ENCODE data around the gene TMEM169.

TMEM169 gene

DNA sequence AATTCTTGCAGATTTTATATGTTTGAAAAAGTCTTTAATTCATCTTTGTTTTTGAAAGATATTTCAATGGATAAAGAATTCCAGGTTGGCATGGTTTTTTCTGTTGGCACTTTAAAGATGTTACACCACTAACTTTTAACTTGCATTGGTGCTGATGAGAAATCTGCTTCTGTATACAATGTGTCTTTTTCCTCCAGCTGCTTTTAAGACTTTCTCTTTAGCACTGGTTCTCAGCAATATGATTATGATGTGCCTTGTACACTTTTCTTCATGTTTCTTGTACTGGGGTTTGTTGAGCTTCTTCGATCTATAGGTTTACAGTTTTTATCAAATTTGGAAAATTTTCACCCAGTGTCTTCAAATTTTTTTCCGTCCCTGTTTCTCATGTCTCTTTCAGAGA lies 29.3 kb upstream of the TMEM169 start:
- TF ChIP-seq POLR2A (IDR thresholded peaks at IDR 0.05; ENCODE audit: low read depth, low read length) = no peak
- TF ChIP-seq TAF1 (IDR thresholded peaks at IDR 0.05; ENCODE audit: borderline replicate concordance, low read depth, low read length) = no peak
- no peak for TF ChIP-seq POLR2AphosphoS5 (IDR thresholded peaks at IDR 0.05; ENCODE audit: low read depth, low read length)
- FAIRE-seq (no peak), DNase-seq (ENCODE audit: insufficient read length) (no peak)

DNA sequence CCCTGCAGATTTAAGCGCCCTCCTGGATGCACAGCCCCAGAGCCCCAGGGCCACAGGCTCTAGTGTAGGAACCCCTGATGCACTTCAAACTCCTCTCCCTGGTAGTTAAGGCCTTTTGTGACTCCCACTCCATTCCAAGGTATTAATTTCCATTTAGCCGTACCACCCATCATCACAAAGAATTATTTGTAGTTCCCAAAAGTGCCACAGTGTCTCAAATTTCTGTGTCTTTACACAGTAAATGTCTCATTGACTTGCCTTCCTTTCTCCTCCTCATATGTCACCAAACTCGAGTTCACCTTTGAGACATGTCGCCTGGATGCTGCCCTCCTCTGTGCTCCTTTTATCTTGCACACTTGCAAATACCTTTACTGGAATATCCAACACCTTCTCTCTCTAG lies 26.0 kb upstream of the TMEM169 start:
- DNase-seq (ENCODE audit: insufficient read length) (no peak), FAIRE-seq (no peak)
- TF ChIP-seq TAF1 (IDR thresholded peaks at IDR 0.05; ENCODE audit: borderline replicate concordance, low read depth, low read length) (no peak), POLR2A (IDR thresholded peaks at IDR 0.05; ENCODE audit: low read depth, low read length) (no peak), POLR2AphosphoS5 (IDR thresholded peaks at IDR 0.05; ENCODE audit: low read depth, low read length) (no peak)

GRCh38 chr2:216056739-216057138 lies 25.0 kb upstream of the TMEM169 start:
- TF ChIP-seq POLR2A (IDR thresholded peaks at IDR 0.05; ENCODE audit: low read depth, low read length) (no peak), POLR2AphosphoS5 (IDR thresholded peaks at IDR 0.05; ENCODE audit: low read depth, low read length) (no peak), TAF1 (IDR thresholded peaks at IDR 0.05; ENCODE audit: borderline replicate concordance, low read depth, low read length) (no peak)
- DNase-seq (ENCODE audit: insufficient read length) = no peak
- FAIRE-seq = peak; percentile 77

- FAIRE-seq = peak; percentile 99
- peak; percentile 74 for TF ChIP-seq POLR2A (IDR thresholded peaks at IDR 0.05; ENCODE audit: low read depth, low read length)
- 0 out of 2 replicates have a peak, but pooled peaks have one; percentile 10 for TF ChIP-seq TAF1 (IDR thresholded peaks at IDR 0.05; ENCODE audit: borderline replicate concordance, low read depth, low read length)
- peak; percentile 67 for TF ChIP-seq POLR2AphosphoS5 (IDR thresholded peaks at IDR 0.05; ENCODE audit: low read depth, low read length)
Observed at GRCh38 chr2:216057688-216058193, 24.0 kb upstream of the TMEM169 start.

GRCh38 chr2:216059233-216059834 lies 22.4 kb upstream of the TMEM169 start:
- TF ChIP-seq TAF1 (IDR thresholded peaks at IDR 0.05; ENCODE audit: borderline replicate concordance, low read depth, low read length) (no peak), POLR2A (IDR thresholded peaks at IDR 0.05; ENCODE audit: low read depth, low read length) (no peak), POLR2AphosphoS5 (IDR thresholded peaks at IDR 0.05; ENCODE audit: low read depth, low read length) (no peak)
- peak; percentile 50 for FAIRE-seq
- no peak for DNase-seq (ENCODE audit: insufficient read length)

More at GRCh38 chr2:216057688-216058193, 24.0 kb upstream of the TMEM169 start:
- DNase-seq (ENCODE audit: insufficient read length) = peak; percentile 35

- no peak for TF ChIP-seq TAF1 (IDR thresholded peaks at IDR 0.05; ENCODE audit: borderline replicate concordance, low read depth, low read length)
- TF ChIP-seq POLR2A (IDR thresholded peaks at IDR 0.05; ENCODE audit: low read depth, low read length) = no peak
- no peak for TF ChIP-seq POLR2AphosphoS5 (IDR thresholded peaks at IDR 0.05; ENCODE audit: low read depth, low read length)
- DNase-seq (ENCODE audit: insufficient read length) (no peak), FAIRE-seq (no peak)
Observed at GRCh38 chr2:216064014-216064630, 17.6 kb upstream of the TMEM169 start.

DNA sequence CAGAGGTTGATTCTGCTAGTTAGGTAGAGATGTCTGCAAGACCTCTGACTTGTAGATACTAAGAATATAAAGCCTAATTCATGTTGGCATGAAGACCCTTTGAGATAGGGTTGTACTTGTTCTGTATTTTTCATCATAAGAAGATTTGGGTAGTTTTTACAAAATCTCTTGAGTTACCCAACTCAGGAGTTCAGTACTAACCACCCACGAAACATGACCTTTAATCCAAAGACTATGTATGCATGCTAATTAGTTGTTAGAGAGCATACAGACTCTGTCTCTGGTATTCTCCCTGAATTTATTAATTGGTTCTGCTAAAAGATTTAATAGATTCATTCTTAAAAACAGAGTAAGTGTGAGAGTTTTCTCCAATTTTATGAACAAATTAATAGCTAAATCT lies 17.1 kb upstream of the TMEM169 start:
- TF ChIP-seq TAF1 (IDR thresholded peaks at IDR 0.05; ENCODE audit: borderline replicate concordance, low read depth, low read length) (no peak), POLR2A (IDR thresholded peaks at IDR 0.05; ENCODE audit: low read depth, low read length) (no peak), POLR2AphosphoS5 (IDR thresholded peaks at IDR 0.05; ENCODE audit: low read depth, low read length) (no peak)
- no peak for DNase-seq (ENCODE audit: insufficient read length)

DNA sequence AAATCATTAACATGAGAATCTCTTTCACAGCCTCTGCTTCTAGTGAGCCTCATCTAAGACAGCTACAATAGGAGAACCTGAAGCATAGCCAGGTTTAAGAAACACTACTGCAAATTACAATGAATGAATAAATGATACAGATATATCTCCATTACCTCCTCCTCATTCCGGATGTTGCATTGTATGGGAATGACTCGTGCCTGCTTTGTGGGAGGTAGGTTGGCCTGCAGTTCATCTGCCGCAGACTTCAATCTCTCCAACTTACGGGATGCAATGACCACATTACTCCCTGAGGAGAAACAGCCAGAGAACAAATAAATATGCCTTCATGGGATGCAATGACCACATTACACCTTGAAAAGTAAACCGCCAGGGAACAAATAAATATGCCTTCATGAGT lies 15.5 kb upstream of the TMEM169 start:
- TF ChIP-seq POLR2A (IDR thresholded peaks at IDR 0.05; ENCODE audit: low read depth, low read length) (no peak), TAF1 (IDR thresholded peaks at IDR 0.05; ENCODE audit: borderline replicate concordance, low read depth, low read length) (no peak), POLR2AphosphoS5 (IDR thresholded peaks at IDR 0.05; ENCODE audit: low read depth, low read length) (no peak)
- DNase-seq (ENCODE audit: insufficient read length) (no peak), FAIRE-seq (no peak)

More for the DNA sequence above, 17.1 kb upstream of the TMEM169 start:
- FAIRE-seq = no peak

GRCh38 chr2:216069028-216069427 lies 12.7 kb upstream of the TMEM169 start:
- TF ChIP-seq POLR2AphosphoS5 (IDR thresholded peaks at IDR 0.05; ENCODE audit: low read depth, low read length) (no peak), TAF1 (IDR thresholded peaks at IDR 0.05; ENCODE audit: borderline replicate concordance, low read depth, low read length) (no peak), POLR2A (IDR thresholded peaks at IDR 0.05; ENCODE audit: low read depth, low read length) (no peak)
- FAIRE-seq = no peak

DNA sequence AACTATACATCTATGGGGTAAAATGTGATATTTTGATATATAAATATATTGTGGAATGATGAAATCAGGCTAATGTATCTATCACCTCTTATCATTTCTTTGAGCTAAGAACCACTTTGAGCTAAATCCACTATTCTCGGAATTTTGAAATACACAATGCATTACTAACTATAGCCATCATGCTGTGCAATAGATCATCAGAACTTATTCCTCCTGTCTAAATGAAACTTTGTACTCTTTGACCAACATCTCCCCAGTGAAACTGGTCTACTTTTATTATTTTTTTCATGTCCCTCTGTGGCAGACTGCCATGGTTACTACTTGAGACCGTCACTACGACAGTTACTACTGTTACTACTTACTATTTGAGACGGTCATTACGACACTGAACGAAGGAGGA lies 11.5 kb upstream of the TMEM169 start:
- DNase-seq (ENCODE audit: insufficient read length) (no peak), FAIRE-seq (no peak)
- TF ChIP-seq TAF1 (IDR thresholded peaks at IDR 0.05; ENCODE audit: borderline replicate concordance, low read depth, low read length) (no peak), POLR2AphosphoS5 (IDR thresholded peaks at IDR 0.05; ENCODE audit: low read depth, low read length) (no peak), POLR2A (IDR thresholded peaks at IDR 0.05; ENCODE audit: low read depth, low read length) (no peak)

More at GRCh38 chr2:216069028-216069427, 12.7 kb upstream of the TMEM169 start:
- no peak for DNase-seq (ENCODE audit: insufficient read length)

DNA sequence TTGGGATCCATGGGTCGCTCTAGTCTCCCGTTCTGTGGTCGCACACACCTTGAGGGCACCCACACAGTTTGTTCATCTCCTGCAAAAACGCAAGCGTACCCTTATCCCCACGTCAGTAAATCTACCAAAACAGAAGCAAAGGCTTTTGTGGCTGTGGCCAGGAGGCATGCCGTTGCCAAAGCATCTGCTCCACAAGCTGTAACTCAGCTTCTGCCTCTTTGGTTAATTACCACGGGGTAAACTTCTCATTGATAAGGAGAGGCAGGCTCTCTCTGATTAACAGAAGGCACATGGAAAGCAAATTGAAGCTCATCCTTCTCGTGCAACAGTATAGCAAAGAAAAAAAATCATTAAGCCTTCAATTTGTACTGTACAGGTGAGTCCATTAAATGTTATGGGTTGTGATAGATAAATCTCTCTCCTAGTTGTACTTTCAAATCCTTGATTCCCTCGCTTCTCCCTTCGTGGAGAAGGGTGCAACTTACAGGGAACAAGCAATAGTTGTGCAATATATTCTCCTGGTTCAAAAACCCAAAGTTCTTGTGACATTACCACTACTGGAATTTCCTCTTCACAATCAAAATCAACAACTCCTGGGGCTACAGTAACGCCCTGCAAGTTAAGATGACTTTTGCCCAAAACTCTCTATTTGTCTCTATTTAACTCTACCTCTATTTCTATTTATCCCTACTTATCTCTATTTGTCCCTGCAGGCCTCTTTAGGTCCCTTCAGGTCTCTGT lies 10.4 kb upstream of the TMEM169 start:
- TF ChIP-seq TAF1 (IDR thresholded peaks at IDR 0.05; ENCODE audit: borderline replicate concordance, low read depth, low read length) = no peak
- DNase-seq (ENCODE audit: insufficient read length) (no peak), FAIRE-seq (no peak)
